ENCODE results near the gene PLXDC2.
"Not testable (repeated sequence)": the region's sequence is repeated elsewhere in the genome, so short reads cannot be mapped to it uniquely, and the experiment has no call there.

Gene PLXDC2

DNA sequence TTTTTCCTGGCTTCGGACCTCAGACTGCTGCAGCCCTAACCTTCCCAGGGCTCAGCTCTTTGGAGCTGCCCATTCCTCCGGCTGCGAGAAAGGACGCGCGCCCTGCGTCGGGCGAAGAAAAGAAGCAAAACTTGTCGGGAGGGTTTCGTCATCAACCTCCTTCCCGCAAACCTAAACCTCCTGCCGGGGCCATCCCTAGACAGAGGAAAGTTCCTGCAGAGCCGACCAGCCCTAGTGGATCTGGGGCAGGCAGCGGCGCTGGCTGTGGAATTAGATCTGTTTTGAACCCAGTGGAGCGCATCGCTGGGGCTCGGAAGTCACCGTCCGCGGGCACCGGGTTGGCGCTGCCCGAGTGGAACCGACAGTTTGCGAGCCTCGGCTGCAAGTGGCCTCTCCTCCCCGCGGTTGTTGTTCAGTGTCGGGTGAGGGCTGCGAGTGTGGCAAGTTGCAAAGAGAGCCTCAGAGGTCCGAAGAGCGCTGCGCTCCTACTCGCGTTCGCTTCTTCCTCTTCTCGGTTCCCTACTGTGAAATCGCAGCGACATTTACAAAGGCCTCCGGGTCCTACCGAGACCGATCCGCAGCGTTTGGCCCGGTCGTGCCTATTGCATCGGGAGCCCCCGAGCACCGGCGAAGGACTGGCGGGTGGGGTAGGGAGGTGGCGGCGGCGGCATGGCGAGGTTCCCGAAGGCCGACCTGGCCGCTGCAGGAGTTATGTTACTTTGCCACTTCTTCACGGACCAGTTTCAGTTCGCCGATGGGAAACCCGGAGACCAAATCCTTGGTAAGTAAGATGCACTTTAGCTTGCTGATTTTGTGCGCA, at the start of gene PLXDC2:
Gene PLXDC2 (plus strand): TSS at position 22 of the 820 bp plus-strand sequence.
- peak within 1 kb of the TSS; percentile 36 for H3K27ac ChIP-seq
- no peak for DNase-seq (ENCODE audit: low read depth, low spot score)

DNA sequence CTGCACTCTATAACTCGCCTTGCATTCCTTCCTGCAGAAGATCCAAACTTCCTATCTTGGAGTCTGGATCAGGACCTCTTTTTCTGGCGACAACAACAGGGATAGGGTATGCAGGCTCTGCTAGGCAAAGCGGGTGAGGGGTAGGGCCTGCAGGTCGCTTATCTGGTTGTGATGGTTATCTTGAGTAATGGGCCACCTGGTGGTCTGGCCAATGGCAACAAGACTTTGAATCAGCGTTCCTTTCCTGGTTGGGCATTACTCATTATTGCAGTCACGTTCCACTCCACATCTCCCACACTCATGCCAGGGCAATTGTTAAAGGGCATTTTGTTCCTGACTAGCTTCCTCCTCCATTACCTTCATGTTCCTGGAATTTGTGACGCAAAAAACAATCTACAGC, 48.4 kb upstream of the PLXDC2 start:
- DNase-seq (ENCODE audit: low read depth, low spot score), result no peak
- H3K27ac ChIP-seq, result no peak overlapping the region

DNA sequence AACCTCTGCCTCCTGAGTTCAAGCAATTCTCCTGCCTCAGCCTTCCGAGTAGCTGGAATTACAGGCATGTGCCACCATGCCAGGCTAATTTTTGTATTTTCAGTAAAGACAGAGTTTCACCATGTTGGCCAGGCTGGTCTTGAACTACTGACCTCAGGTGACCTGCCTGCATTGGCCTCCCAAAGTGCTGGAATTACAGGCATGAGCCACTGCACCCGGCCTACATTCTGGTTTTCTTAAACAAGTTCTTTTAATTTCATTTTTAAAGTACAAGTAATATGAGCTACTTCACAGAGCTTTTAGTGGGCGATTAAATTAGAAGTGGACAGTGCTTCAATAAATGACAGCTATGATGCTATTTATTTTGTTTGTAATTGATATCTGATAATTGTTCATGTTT, 46.4 kb upstream of the PLXDC2 start:
- DNase-seq (ENCODE audit: low read depth, low spot score); H3K27ac ChIP-seq: not testable (repeated sequence)

DNA sequence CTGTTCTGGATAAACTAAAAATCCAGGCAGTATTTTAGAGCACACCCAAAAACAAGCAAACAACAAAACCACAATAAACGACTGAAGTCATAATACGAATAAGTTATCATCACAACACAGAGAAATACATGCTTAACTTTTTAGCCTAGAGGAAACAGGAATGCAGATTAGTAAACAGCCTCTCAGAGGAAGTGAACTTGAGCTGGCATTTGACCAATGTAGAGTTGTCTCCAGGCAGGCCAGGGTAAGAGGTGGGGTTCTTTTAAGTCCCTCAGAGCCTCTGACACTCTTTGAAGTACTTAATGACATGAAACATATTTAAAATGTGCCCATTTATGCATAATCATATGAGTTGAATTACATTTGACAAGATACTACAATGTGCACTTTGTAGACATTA, 43.3 kb upstream of the PLXDC2 start:
- no peak overlapping the region for H3K27ac ChIP-seq
- DNase-seq (ENCODE audit: low read depth, low spot score), result no peak

DNA sequence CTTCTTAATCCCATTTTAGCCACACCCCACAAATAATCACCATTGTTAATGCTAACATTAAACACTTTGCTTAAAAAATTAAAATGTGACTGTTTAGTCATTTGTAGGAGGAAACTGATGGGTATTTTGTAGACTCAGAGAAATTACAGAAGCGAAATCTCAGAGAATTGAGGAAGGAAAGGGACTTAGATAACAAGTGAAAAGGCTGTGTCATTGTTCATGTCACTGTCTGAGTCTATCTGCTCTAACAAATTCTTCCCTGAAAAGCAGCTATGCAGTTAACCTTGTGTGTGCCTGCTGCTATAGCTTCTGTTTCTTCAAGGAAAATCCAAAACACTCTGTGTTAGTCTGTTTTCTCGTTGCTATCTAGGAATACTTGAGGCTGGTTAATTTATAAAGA, 40.9 kb upstream of the PLXDC2 start:
- no peak overlapping the region for H3K27ac ChIP-seq
- DNase-seq (ENCODE audit: low read depth, low spot score), result no peak

DNA sequence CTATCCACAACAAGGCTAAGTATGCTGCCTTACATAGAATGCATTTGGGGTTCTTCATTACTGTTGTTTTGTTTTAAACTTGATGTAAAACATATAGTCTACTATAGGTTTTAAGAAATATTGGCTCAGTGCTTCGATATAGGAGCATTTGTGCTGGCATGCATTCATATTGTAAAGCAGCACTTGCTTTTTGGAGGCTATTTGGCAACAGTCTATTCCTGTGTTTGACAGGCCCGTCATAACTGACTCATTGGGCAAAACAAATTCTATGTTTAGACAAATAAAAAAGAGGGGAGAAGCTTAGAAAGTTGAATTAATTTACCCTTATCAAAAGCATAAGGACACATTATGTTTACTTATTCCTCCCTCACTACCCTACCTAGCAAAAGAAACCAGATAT, 38.4 kb upstream of the PLXDC2 start:
- DNase-seq (ENCODE audit: low read depth, low spot score), result no peak

DNA sequence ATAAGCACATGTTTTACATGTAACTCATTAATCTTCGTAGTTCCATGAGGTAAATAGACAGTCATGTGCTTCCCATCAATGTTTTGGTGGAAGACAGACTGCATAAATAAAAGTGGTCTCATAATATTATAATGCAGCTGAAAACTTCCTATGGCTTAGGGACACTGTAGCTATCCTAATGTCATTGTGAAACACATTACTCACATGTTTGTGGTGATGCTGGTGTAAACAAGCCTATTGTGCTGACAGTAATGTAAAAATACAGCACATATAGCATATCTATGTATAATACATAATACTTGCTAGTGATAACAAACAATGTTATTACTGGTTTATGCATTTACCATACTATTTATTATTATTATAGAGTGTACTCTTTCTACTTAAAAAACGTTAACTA, 37.2 kb upstream of the PLXDC2 start:
- H3K27ac ChIP-seq, result no peak overlapping the region
- DNase-seq (ENCODE audit: low read depth, low spot score), result no peak

More for the DNA sequence above, 38.4 kb upstream of the PLXDC2 start:
- H3K27ac ChIP-seq, result no peak overlapping the region

DNA sequence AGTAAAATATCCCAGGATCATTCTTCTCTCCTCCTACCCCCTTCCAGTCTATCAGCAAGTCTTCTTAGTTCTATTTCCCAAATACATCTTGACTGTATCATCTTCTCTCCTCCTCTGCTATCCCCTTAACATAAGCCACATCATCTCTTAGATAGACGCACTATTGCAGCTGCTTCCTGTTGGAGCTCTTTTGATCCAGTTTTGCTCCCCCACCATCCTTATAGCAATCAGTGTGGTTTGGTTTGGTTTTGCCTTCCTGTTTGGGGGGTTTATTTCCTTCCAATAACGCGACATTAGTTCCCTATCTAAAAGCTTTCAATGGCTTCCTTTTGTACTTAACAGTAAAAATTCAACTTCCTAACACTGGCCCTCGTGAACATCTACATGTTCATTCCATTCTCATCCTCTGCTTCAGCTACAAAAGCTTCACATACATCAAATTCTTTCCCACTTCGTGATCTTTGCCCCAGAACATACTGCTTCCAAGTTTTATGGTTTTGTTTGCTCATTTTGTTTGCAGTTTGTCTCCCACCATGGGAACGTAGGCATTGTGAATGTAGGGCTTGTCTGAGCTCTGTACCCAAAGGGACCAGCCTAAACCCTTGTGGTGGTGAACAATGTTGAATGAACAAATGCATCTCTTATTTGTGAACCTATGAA, 33.7 kb upstream of the PLXDC2 start:
- no peak for DNase-seq (ENCODE audit: low read depth, low spot score)

DNA sequence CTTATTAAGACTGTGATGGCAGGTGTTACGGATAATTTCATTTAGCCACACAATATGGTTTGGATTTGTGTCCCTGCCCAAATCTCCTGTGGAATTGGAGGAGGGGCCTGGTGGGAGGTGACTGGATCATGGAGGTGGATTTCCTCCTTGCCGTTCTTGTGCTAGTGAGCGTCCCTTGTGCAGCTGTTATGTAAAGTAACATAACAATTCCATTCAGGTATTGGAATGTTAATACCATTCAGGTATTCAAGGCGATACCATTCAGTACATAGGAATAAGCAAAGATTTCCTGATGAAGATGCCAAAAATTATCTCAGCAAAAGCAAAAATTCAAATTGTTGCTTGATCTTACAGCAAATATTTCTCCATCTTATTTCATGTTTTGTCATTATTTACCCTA, 32.5 kb upstream of the PLXDC2 start:
- no peak for DNase-seq (ENCODE audit: low read depth, low spot score)
- H3K27ac ChIP-seq, result no peak overlapping the region

More for the DNA sequence above, 33.7 kb upstream of the PLXDC2 start:
- no peak overlapping the region for H3K27ac ChIP-seq

DNA sequence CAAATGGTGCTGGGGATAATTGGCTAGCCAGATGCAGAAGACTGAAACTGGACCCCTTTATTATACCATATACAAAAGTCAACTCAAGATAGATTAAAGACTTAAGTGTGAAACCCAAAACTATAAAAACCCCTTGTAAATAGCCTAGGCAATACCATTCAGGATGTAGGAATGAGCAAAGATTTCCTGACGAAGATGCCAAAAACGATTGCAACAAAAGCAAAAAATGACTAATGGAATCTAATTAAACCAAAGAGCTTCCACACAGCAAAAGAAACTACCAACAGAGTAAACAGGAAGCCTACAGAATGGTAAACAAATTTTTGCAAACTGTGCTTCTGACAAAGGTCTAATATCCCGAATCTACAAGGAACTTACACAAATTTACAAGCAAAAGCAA, 30.9 kb upstream of the PLXDC2 start:
- no peak for DNase-seq (ENCODE audit: low read depth, low spot score)
- no peak overlapping the region for H3K27ac ChIP-seq

DNA sequence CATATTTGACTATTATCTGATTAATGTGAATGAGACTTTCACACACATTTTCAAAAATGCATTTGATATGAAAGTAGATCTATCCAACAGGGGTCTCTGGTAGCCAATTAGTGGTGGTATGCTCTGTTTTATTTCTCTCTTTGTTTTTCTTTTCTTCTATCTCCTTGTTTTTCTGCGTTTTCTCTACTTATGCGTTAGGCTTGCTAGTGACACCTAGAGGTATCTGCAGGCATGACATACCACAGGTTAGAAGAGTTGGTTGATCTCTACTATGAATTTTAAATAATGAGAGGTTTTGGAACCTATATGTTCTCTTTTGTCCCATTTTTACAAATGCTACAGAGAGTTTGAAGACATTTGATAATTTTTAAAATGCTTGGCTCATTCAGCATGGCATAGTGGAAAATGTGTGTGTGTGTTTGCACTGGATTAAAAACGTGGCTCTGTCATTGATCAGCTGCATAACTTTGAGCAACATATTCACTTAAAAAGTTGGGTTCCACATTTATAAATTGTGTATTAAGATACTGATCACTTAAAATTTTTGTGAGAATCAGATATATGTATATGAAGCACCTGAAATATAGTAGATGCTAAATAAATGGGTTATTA, 28.1 kb upstream of the PLXDC2 start:
- no peak overlapping the region for H3K27ac ChIP-seq
- no peak for DNase-seq (ENCODE audit: low read depth, low spot score)

DNA sequence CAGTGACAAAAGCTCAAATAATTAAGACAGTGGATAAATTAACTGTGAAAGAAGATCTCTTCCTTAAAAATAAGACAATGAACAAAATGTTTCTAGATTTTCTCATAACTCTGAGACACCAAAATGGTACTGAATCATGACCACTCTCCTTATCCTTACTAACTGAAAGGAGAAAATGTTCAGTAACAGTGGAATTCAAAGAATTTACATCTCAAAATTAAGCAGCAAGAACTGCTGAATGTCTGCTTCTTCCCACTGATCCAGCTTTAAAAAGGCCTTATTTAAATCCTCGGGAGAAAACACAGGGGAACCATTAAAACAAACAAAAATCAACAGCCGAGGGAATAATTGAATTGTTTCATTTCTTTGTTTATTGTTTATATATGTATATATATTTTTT, 27.3 kb upstream of the PLXDC2 start:
- H3K27ac ChIP-seq, result no peak overlapping the region
- no peak for DNase-seq (ENCODE audit: low read depth, low spot score)

DNA sequence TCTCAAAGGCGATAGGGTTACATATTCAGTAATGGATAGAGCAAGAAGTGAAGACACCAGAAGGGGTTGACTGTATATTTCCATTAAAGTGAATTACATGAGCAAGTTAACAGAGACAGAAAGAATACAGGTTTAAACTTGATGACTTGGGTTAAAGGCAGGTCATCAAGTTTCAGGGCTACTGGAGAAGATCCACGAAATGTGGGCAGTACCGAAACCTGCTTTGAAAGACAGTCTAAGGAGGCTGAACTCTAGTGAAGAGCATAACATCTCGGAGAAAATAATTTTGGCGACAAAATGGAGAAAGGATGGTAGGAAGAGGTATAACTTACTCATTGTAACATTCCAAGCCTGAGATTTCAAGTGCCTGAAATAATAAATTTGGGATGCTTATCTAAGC, 26.6 kb upstream of the PLXDC2 start:
- H3K27ac ChIP-seq, result no peak overlapping the region
- no peak for DNase-seq (ENCODE audit: low read depth, low spot score)

DNA sequence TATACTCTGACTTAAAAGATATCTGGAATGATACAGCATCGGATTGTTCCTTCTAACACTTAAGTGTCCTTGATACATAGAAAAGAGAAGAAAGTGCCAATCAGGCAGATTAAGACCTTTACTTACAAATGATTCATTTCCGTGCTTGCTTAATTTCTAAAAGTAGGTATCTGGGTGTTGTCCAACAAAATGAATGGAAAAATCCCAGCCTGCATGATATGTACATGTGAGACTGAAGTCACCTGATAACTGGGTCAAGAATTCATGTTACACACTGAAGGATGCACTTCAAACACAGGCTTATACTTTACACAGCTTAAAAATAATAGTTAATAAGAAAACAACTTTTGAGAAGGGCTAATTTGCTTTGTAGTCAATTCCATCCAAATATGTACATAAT, 25.2 kb upstream of the PLXDC2 start:
- no peak for DNase-seq (ENCODE audit: low read depth, low spot score)
- no peak overlapping the region for H3K27ac ChIP-seq

DNA sequence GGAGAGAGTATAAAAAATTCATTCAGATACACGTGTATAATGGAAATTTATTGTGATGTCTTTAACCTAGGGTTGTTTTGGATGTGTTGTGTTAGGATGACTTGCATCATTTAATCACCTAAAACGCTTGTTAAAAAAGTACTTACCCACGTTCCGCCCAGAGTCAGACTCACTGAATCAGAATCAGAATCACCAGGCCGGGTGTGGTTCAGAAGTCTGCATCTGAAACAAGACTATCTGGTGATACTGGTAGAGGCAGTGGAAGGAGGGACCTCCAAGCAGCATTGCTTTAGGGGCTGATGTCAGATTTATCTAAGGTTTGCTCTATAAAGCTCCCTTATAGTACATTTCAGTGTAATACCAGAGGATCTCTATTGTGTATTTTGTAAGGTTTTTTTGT, 20.5 kb upstream of the PLXDC2 start:
- no peak overlapping the region for H3K27ac ChIP-seq
- DNase-seq (ENCODE audit: low read depth, low spot score), result no peak

DNA sequence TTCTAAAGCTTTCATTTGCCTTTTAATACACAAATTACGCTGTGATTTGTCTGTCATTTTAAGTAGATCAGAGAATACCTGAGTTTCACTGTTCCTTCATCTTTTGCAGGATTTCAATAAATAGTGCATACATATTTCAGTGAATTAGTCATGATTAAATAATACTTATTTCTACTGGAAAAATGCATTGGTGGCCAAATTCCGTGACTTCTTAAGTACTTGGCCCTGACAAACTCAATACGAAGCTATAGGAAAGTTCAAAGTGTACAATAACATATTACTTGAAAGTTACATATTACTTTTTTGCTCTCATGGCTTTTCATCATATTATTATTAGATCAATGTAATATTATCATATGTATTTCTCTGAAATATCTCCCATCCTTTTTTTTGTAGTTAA, 16.1 kb upstream of the PLXDC2 start:
- H3K27ac ChIP-seq, result no peak overlapping the region
- DNase-seq (ENCODE audit: low read depth, low spot score), result no peak

DNA sequence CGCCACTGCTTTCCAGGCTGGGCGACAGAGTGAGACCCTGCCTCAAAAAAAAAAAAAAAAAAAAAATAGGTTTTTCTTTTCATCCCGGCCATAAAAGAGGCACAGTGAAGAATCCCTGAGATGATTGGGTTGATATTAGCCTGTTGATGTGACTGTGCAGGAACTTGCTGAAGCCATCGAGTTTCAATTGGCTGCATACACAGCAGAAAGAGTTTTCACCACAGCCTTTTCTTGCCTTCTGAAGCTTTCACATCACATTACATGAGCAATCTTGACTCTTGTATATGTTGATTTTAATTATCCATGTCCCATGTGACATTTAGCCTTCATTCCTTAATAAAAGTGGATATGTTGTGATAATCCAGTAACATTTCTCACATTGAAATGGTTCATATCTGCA, 14.9 kb upstream of the PLXDC2 start:
- no peak overlapping the region for H3K27ac ChIP-seq
- no peak for DNase-seq (ENCODE audit: low read depth, low spot score)

DNA sequence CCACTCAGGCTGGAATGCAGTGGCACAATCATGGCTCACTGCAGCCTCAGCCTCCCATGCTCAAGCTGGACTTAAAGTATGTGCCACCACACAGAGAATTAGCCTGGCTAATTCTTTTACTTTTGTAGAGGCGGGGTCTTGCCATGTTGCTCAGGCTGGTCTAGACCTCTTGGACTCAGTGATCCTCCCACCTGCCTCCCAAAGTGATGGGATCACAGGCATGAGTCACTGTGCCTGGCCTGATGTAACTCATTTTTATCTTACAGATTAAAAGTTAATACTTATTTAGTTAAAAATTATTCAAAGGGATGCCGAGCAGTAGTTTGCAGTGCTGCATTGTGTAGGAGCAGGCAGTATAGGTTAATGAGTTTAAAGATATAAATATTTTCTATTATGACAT, 12.6 kb upstream of the PLXDC2 start:
- H3K27ac ChIP-seq, result no peak overlapping the region
- no peak for DNase-seq (ENCODE audit: low read depth, low spot score)

DNA sequence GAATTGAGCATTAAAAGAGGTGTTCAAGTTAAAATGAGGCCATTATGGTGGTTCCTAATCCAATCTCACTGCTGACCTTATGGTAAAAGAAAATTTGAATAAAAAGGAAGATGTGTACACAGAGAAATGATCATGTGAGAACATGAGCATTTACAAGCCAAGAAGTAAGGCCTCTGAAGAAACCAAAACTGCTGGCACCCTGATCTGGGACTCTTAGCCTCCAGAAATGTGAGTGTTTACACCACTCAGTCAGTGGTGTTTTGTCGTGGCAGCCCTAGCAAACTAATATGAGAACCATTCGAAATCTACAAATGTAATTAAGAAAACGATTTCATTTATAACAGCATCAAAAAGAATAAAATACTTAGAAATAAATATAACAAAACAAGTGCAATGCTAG, 6.8 kb upstream of the PLXDC2 start:
- no peak overlapping the region for H3K27ac ChIP-seq
- DNase-seq (ENCODE audit: low read depth, low spot score), result no peak

DNA sequence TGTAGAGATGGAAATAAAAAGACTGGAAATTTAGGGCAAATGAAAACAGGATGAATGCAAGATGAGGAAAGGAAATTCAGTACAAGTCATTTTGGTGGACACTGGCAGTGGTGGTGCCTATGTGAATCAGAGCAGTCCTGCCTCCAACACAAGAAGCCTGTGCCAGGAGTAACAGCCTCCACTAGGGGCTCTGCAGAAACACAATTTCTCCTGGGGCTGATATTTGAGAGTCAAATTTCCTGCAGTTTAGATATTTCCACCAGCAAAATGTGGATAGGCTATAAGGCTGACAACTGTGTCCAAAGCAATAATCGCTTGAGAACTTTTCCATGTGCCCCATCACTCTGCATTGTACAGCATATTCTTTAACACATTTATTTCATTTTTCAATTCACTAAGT, 4.7 kb upstream of the PLXDC2 start:
- no peak overlapping the region for H3K27ac ChIP-seq
- DNase-seq (ENCODE audit: low read depth, low spot score), result no peak

DNA sequence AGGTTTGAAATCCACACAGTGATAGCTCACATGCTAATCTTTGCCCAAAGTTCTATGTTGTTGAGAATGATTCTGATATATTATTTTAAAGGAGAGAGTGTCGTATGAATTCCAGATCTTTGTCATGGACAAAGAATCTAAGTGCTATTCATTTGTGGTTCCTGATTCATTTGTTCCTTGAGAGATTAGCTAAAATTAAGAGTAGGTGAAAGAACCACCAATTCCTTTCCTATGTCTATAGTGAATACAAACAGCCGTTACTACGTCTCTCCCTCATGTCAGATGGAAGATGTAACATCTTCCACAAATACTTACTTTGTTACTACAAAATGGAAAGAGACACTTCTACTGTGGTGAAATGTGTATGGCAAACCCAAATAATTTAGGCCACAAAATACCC, 3.3 kb upstream of the PLXDC2 start:
- DNase-seq (ENCODE audit: low read depth, low spot score), result no peak
- H3K27ac ChIP-seq, result no peak overlapping the region

Measured in epithelial cell of prostate (primary cell).